MCF 10A (cell line): ENCODE measurements around the gene ZNF662. TPM values are rescaled to one million over a fixed set of nuclear protein-coding genes. Genes with fewer than 3 reads are reported as not detected.

ENCODE experiments used
- BruUV-seq: library from RNA; stranded (reverse); fragments of 400-500 nt; replicated peaks from 2 replicates; lab custom pipeline; 2021; lab: Mats Ljungman, UMichigan
- CTCF ChIA-PET: fragments of 300-600 bp; sonication (Branson Sonifier 250); formaldehyde crosslinking; extraction: SDS; loops from one replicate; lab custom pipeline; 2021; ENCODE audit warnings: antibody characterized with exemption, inconsistent platforms; lab: Yijun Ruan, JAX
- POLR2A ChIA-PET: fragments of 300-600, 350-650 bp; sonication (Branson Sonifier 250); formaldehyde crosslinking; extraction: SDS; loops from one replicate; lab custom pipeline; 2020; ENCODE audit warnings: antibody characterized with exemption, inconsistent platforms; lab: Yijun Ruan, JAX
- DNase-seq: peaks from one replicate; pipeline ENCODE4 v3.0.0-alpha.2; 2018; ENCODE audit not compliant: unreplicated experiment
- H3K27ac Mint-ChIP-seq: one replicate; pipeline ENCODE4 v1.8.0; 2022; ENCODE audit warnings: mild to moderate bottlenecking, low read depth, mixed read lengths; ENCODE audit not compliant: unreplicated experiment
- H3K27me3 Mint-ChIP-seq: one replicate; pipeline ENCODE4 v1.8.0; 2022; ENCODE audit warnings: mixed read lengths; ENCODE audit not compliant: insufficient read depth, unreplicated experiment
- H3K36me3 Mint-ChIP-seq: one replicate; pipeline ENCODE4 v1.8.0; 2022; ENCODE audit warnings: mild to moderate bottlenecking, moderate library complexity, mixed read lengths; ENCODE audit not compliant: insufficient read depth, unreplicated experiment
- H3K4me1 Mint-ChIP-seq: one replicate; pipeline ENCODE4 v1.8.0; 2022; ENCODE audit warnings: mixed read lengths; ENCODE audit not compliant: insufficient read depth, unreplicated experiment
- H3K4me3 Mint-ChIP-seq: one replicate; pipeline ENCODE4 v1.8.0; 2022; ENCODE audit warnings: mild to moderate bottlenecking, moderate library complexity, mixed read lengths; ENCODE audit not compliant: unreplicated experiment
- H3K9me3 Mint-ChIP-seq: one replicate; pipeline ENCODE4 v1.8.0; 2022; ENCODE audit warnings: mixed read lengths; ENCODE audit not compliant: unreplicated experiment
- CTCF ChIP-seq: fragments of 200-600 bp; IDR thresholded peaks from one replicate; pipeline ENCODE4 v1.8.0; 2022; ENCODE audit warnings: antibody characterized with exemption, mild to moderate bottlenecking; ENCODE audit not compliant: unreplicated experiment
- intact Hi-C: fragments of 100-400 bp; cut with micrococcal nuclease; formaldehyde crosslinking; loops from 2 replicates; pipeline ENCODE4 v1.14.1; 2022
- total RNA-seq: library from RNA; stranded (reverse); gene quantifications from 2 replicates; pipeline ENCODE4 v1.2.3, GENCODE V29; 2022

The ZNF662 gene
- total RNA-seq, 1 experiment from 2014 or later = not detected

GRCh38 chr3:42905740-42906069 lies 237 bp upstream of the ZNF662 start:
- Mint-ChIP-seq H3K9me3 (peaks cover 3% of the 10 kb centered on the region), H3K27me3 (peaks cover 36% of the 10 kb centered on the region), H3K27ac (no peak overlapping the region), H3K4me3 (no peak overlapping the region), H3K36me3 (no peaks in the 10 kb centered on the region), H3K4me1 (peaks cover 5% of the 10 kb centered on the region)
- DNase-seq = no peak
- intact Hi-C loops = no loop called here
- POLR2A ChIA-PET = no interaction called here
- no peak for TF ChIP-seq CTCF
- CTCF ChIA-PET = no interaction called here
- no TSS peak for BruUV-seq

GRCh38 chr3:42906848-42907183 lies 874 bp downstream of the ZNF662 start:
- Mint-ChIP-seq H3K4me3 (no peak overlapping the region), H3K4me1 (no peaks in the 10 kb centered on the region), H3K9me3 (peaks cover 6% of the 10 kb centered on the region), H3K27ac (no peak overlapping the region), H3K36me3 (no peaks in the 10 kb centered on the region), H3K27me3 (peaks cover 36% of the 10 kb centered on the region)
- ChIA-PET CTCF (interaction anchor here (0.6 to 0.9 kb wide), 2 partner anchors 55 to 127 kb away, joined by 3 read pairs; no protein-coding TSS in a partner anchor), POLR2A (no interaction called here)
- TF ChIP-seq CTCF = no peak
- BruUV-seq = no TSS peak
- intact Hi-C loops = no loop called here
- no peak for DNase-seq

- CTCF ChIA-PET = no interaction called here
Observed at GRCh38 chr3:42908675-42909074, 2.7 kb downstream of the ZNF662 start.

GRCh38 chr3:42911551-42911950 lies 5.6 kb downstream of the ZNF662 start:
- no peak overlapping the region for H3K27ac Mint-ChIP-seq
- no peak overlapping the region for H3K4me3 Mint-ChIP-seq
- ChIA-PET CTCF (no interaction called here), POLR2A (no interaction called here)
- H3K4me1 Mint-ChIP-seq = no peaks in the 10 kb centered on the region
- no peak for DNase-seq
- H3K36me3 Mint-ChIP-seq = no peaks in the 10 kb centered on the region
- BruUV-seq = no TSS peak
- no peak for TF ChIP-seq CTCF
- peaks cover 29% of the 10 kb centered on the region for H3K9me3 Mint-ChIP-seq
- peaks cover 2% of the 10 kb centered on the region for H3K27me3 Mint-ChIP-seq
- intact Hi-C loops = no loop called here

More at GRCh38 chr3:42908675-42909074, 2.7 kb downstream of the ZNF662 start:
- peaks cover 14% of the 10 kb centered on the region for H3K9me3 Mint-ChIP-seq
- POLR2A ChIA-PET = interaction anchor here (0.6 kb wide), 1 partner anchor 110 kb away, joined by 4 read pairs; no protein-coding TSS in a partner anchor
- H3K36me3 Mint-ChIP-seq = no peaks in the 10 kb centered on the region
- no peaks in the 10 kb centered on the region for H3K4me1 Mint-ChIP-seq
- peaks cover 31% of the 10 kb centered on the region for H3K27me3 Mint-ChIP-seq
- intact Hi-C loops = no loop called here
- H3K4me3 Mint-ChIP-seq = no peak overlapping the region
- TF ChIP-seq CTCF = no peak
- BruUV-seq = no TSS peak
- DNase-seq = no peak
- no peak overlapping the region for H3K27ac Mint-ChIP-seq
